Measurements from ENCODE around the gene CCDC198. TPM values are rescaled to one million over a fixed set of nuclear protein-coding genes. Genes with fewer than 3 reads are reported as not detected.

CCDC198 gene
- polyA plus RNA-seq, 2 of the 4 experiments (the other 2 are of a cell fraction), result 8.1 to 11.6 TPM

DNA sequence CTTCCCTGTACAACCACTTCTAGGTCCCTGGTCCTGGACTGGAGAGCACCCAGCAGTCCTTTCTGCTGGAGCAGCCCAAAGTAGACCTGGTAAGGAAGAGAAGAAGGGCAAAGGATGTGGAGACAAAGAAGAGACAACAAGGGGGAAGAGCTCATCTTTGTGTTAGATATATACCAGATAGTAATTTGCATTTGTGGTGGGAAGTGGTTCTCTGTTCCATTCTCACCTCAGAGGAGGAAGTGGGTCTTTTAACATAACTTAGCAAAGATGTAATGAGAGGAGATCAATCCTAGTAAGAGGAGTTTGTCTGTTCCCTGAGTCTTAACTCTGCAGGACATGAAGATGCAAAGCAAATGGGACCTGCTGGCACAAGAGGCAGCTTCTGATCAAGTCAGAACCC is 8.0 kb downstream of the CCDC198 start:
- CTCF ChIA-PET, result interaction anchor here (0.7 to 1.6 kb wide), 5 partner anchors 9 to 833 kb away, joined by 3 to 8 read pairs (median 4); no protein-coding TSS in a partner anchor
- no peak overlapping the region for H3K27ac ChIP-seq
- TF ChIP-seq ESRRA (IDR thresholded peaks at IDR 0.05; ENCODE audit: borderline replicate concordance, low read length), result no peak
- POLR2A ChIA-PET, result no interaction called here
- H3K4me2 ChIP-seq, result no peak overlapping the region
- H3K9me3 ChIP-seq, result no peaks in the 10 kb centered on the region
- no peaks in the 10 kb centered on the region for H3K4me1 ChIP-seq
- FAIRE-seq, result no peak
- ATAC-seq, result no peak
- H3K4me3 ChIP-seq, result no peak overlapping the region
- no peak for DNase-seq (ENCODE audit: low read depth in 1 of 2, low spot score in 1 of 2)

DNA sequence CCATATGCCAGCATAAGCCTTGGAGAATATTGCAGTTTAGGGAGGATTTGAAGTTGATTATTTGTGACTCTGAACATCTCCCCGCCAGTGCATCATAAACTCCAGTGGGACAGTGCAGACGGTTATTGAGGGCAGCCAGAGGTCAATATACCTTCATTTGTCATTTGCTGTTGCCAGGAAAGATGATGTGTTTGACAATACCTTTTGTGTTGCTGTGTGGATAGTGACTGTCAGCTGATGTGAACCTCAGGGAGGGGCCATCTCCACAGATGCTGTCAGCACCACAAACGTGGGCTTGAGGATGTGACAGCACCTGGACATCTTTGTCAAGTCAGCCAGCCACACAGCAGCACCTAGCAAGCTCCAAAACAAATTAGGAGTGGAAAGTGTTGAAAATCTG is 11.5 kb downstream of the CCDC198 start:
- WGBS (ENCODE audit: missing lambda C conversion rate), result 49% methylated on average over 3 of the region's 3 CpGs
- no peak for DNase-seq (ENCODE audit: low read depth in 1 of 2, low spot score in 1 of 2)
- ChIA-PET CTCF (interaction anchor here (1.4 kb wide), 1 partner anchor 17 kb away, joined by 3 read pairs; no protein-coding TSS in a partner anchor), POLR2A (no interaction called here)
- Histone ChIP-seq H3K4me2 (no peak overlapping the region), H3K9me3 (no peaks in the 10 kb centered on the region), H3K27ac (no peak overlapping the region), H3K4me3 (no peak overlapping the region), H3K4me1 (no peaks in the 10 kb centered on the region)
- no peak for FAIRE-seq
- no peak for ATAC-seq
- no peak for TF ChIP-seq EHF (CRISPR knock-in tag; IDR thresholded peaks at IDR 0.05)
- no peak for TF ChIP-seq CBX2 (IDR thresholded peaks at IDR 0.05; ENCODE audit: borderline replicate concordance, low read depth)
- TF ChIP-seq CHD4 (IDR thresholded peaks at IDR 0.05; ENCODE audit: borderline replicate concordance), result no peak
- TF ChIP-seq POLR2A (IDR thresholded peaks at IDR 0.05; ENCODE audit: low read length), result no peak
- TF ChIP-seq EHMT2 (IDR thresholded peaks at IDR 0.05; ENCODE audit: low read depth), result no peak
- no peak for TF ChIP-seq ZC3H11A (IDR thresholded peaks at IDR 0.05)
- TF ChIP-seq E2F6 (IDR thresholded peaks at IDR 0.05; ENCODE audit: borderline replicate concordance, low read depth), result no peak
- no peak for TF ChIP-seq ZNF302 (CRISPR knock-in tag; IDR thresholded peaks at IDR 0.05)
- no peak for TF ChIP-seq GATA3 (IDR thresholded peaks at IDR 0.05; ENCODE audit: borderline replicate concordance)
- TF ChIP-seq TFCP2L1 (CRISPR knock-in tag; IDR thresholded peaks at IDR 0.05), result no peak
- no peak for TF ChIP-seq RCOR1 (IDR thresholded peaks at IDR 0.05; ENCODE audit: low read depth, low read length)
- TF ChIP-seq, protein P1, sequence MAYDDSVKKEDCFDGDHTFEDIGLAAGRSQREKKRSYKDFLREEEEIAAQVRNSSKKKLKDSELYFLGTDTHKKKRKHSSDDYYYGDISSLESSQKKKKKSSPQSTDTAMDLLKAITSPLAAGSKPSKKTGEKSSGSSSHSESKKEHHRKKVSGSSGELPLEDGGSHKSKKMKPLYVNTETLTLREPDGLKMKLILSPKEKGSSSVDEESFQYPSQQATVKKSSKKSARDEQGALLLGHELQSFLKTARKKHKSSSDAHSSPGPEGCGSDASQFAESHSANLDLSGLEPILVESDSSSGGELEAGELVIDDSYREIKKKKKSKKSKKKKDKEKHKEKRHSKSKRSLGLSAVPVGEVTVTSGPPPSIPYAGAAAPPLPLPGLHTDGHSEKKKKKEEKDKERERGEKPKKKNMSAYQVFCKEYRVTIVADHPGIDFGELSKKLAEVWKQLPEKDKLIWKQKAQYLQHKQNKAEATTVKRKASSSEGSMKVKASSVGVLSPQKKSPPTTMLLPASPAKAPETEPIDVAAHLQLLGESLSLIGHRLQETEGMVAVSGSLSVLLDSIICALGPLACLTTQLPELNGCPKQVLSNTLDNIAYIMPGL (CRISPR knock-in tag; IDR thresholded peaks at IDR 0.05; ENCODE audit: borderline replicate concordance), result no peak

GRCh38 chr14:57480051-57480450 is 13.6 kb downstream of the CCDC198 start:
- ChIA-PET CTCF (interaction anchor here (0.6 kb wide), 1 partner anchor 100 kb away, joined by 3 read pairs; no protein-coding TSS in a partner anchor), POLR2A (no interaction called here)
- TF ChIP-seq CHD4 (IDR thresholded peaks at IDR 0.05; ENCODE audit: borderline replicate concordance) (no peak), FOSB (CRISPR knock-in tag; IDR thresholded peaks at IDR 0.05) (no peak), ZSCAN20 (CRISPR knock-in tag; IDR thresholded peaks at IDR 0.05) (no peak), HOXB13 (CRISPR knock-in tag; IDR thresholded peaks at IDR 0.05; ENCODE audit: low read depth) (no peak), ZNF302 (CRISPR knock-in tag; IDR thresholded peaks at IDR 0.05) (no peak)
- TF ChIP-seq, protein P2, sequence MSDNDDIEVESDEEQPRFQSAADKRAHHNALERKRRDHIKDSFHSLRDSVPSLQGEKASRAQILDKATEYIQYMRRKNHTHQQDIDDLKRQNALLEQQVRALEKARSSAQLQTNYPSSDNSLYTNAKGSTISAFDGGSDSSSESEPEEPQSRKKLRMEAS (IDR thresholded peaks at IDR 0.05), result no peak
- ATAC-seq (no peak), FAIRE-seq (no peak), DNase-seq (ENCODE audit: low read depth in 1 of 2, low spot score in 1 of 2) (no peak)
- no peak overlapping the region for H3K4me3 ChIP-seq
- H3K27ac ChIP-seq, result no peak overlapping the region
- no peaks in the 10 kb centered on the region for H3K9me3 ChIP-seq
- H3K4me1 ChIP-seq, result no peaks in the 10 kb centered on the region
- WGBS (ENCODE audit: missing lambda C conversion rate), result 100% methylated on average over 1 of the region's 1 CpG
- no peak overlapping the region for H3K4me2 ChIP-seq

DNA sequence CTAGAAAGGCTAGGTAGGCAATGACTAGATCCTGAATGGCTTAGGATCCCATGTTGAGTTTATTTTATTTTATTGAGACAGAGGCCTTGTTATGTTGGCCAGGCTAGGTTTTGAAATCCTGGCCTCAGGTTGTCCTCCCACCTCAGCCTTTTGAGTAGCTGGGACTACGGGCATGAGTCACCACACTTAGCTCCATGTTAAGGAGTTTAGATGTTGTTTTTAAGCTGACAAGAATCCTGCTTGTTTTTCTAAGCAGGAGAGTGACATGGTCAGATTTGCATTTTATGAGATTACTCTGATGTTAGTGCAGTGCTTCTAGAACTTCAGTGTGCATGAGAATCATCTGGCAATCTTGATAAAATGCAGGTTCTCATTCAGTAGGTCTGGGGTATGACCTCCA is 14.5 kb downstream of the CCDC198 start:
- ChIA-PET CTCF (interaction anchor here (0.7 kb wide), 1 partner anchor 9 kb away, joined by 3 read pairs; no protein-coding TSS in a partner anchor), POLR2A (no interaction called here)
- 52% methylated on average over 1 of the region's 1 CpG for WGBS (ENCODE audit: missing lambda C conversion rate)
- H3K9me3 ChIP-seq, result no peaks in the 10 kb centered on the region
- DNase-seq (ENCODE audit: low read depth in 1 of 2, low spot score in 1 of 2) (no peak), FAIRE-seq (no peak), ATAC-seq (no peak)
- no peaks in the 10 kb centered on the region for H3K4me1 ChIP-seq
- H3K4me3 ChIP-seq, result no peak overlapping the region
- no peak overlapping the region for H3K4me2 ChIP-seq
- no peak overlapping the region for H3K27ac ChIP-seq
- TF ChIP-seq HOXB5 (CRISPR knock-in tag; IDR thresholded peaks at IDR 0.05), result no peak
- TF ChIP-seq RARB (CRISPR knock-in tag; IDR thresholded peaks at IDR 0.05), result no peak
- no peak for TF ChIP-seq ZFP36 (IDR thresholded peaks at IDR 0.05; ENCODE audit: borderline replicate concordance, partially characterized antibody)
- TF ChIP-seq RCOR1 (IDR thresholded peaks at IDR 0.05; ENCODE audit: low read depth, low read length), result no peak
- no peak for TF ChIP-seq BHLHE40 (IDR thresholded peaks at IDR 0.05; ENCODE audit: low read depth, low read length)
- no peak for TF ChIP-seq CBX8 (IDR thresholded peaks at IDR 0.05)
- TF ChIP-seq HES2 (IDR thresholded peaks at IDR 0.05), result no peak
- TF ChIP-seq SMC3 (IDR thresholded peaks at IDR 0.05), result no peak
- TF ChIP-seq ESRRA (IDR thresholded peaks at IDR 0.05; ENCODE audit: borderline replicate concordance, low read length), result no peak
- TF ChIP-seq, protein P3, sequence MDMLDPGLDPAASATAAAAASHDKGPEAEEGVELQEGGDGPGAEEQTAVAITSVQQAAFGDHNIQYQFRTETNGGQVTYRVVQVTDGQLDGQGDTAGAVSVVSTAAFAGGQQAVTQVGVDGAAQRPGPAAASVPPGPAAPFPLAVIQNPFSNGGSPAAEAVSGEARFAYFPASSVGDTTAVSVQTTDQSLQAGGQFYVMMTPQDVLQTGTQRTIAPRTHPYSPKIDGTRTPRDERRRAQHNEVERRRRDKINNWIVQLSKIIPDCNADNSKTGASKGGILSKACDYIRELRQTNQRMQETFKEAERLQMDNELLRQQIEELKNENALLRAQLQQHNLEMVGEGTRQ (IDR thresholded peaks at IDR 0.05), result no peak
- no peak for TF ChIP-seq E2F6 (IDR thresholded peaks at IDR 0.05; ENCODE audit: borderline replicate concordance, low read depth)
- no peak for TF ChIP-seq NR3C1 (IDR thresholded peaks at IDR 0.05)
- no peak for TF ChIP-seq ZC3H11A (IDR thresholded peaks at IDR 0.05)
- no peak for TF ChIP-seq MYC (IDR thresholded peaks at IDR 0.05; ENCODE audit: borderline replicate concordance, low read length)

All from A549 (cell line).